ENCODE data around the gene BTBD19.
A peak's percentile ranks its signal among the peaks of the same experiment; 100 is the strongest.

Gene BTBD19

GRCh38 chr1:44776730-44777068 is 31.6 kb upstream of the BTBD19 start:
- no peak for DNase-seq (ENCODE audit: low read depth)
- H3K4me3 ChIP-seq (ENCODE audit: low read depth, low read length) = peak overlapping the region; percentile 77
- no peak for TF ChIP-seq CTCF (IDR thresholded peaks at IDR 0.05; ENCODE audit: low read depth, low read length, missing control alignments)

GRCh38 chr1:44777547-44777946 is 30.8 kb upstream of the BTBD19 start:
- no peak for TF ChIP-seq CTCF (IDR thresholded peaks at IDR 0.05; ENCODE audit: low read depth, low read length, missing control alignments)
- peak overlapping the region; percentile 77 for H3K4me3 ChIP-seq (ENCODE audit: low read depth, low read length)
- DNase-seq (ENCODE audit: low read depth) = no peak

- H3K4me3 ChIP-seq (ENCODE audit: low read depth, low read length) = peak overlapping the region; percentile 77
- TF ChIP-seq CTCF (IDR thresholded peaks at IDR 0.05; ENCODE audit: low read depth, low read length, missing control alignments) = no peak
- DNase-seq (ENCODE audit: low read depth) = no peak
Measured at GRCh38 chr1:44777969-44778635, 30.2 kb upstream of the BTBD19 start.

GRCh38 chr1:44778705-44779576 is 29.4 kb upstream of the BTBD19 start:
- no peak for DNase-seq (ENCODE audit: low read depth)
- no peak for TF ChIP-seq CTCF (IDR thresholded peaks at IDR 0.05; ENCODE audit: low read depth, low read length, missing control alignments)
- no peak overlapping the region for H3K4me3 ChIP-seq (ENCODE audit: low read depth, low read length)

GRCh38 chr1:44780583-44781121 is 27.7 kb upstream of the BTBD19 start:
- DNase-seq (ENCODE audit: low read depth) = no peak
- no peak overlapping the region for H3K4me3 ChIP-seq (ENCODE audit: low read depth, low read length)
- no peak for TF ChIP-seq CTCF (IDR thresholded peaks at IDR 0.05; ENCODE audit: low read depth, low read length, missing control alignments)

GRCh38 chr1:44783697-44784093 is 24.6 kb upstream of the BTBD19 start:
- H3K4me3 ChIP-seq (ENCODE audit: low read depth, low read length) = peak overlapping the region; percentile 39
- DNase-seq (ENCODE audit: low read depth) = no peak

More at GRCh38 chr1:44783697-44784093, 24.6 kb upstream of the BTBD19 start:
- no peak for TF ChIP-seq CTCF (IDR thresholded peaks at IDR 0.05; ENCODE audit: low read depth, low read length, missing control alignments)
